Right lobe of liver (tissue), 4 donors: ENCODE data around the gene TWNK.

Experiments
- POLR2A ChIP-seq: fragments of 450-650 bp; IDR thresholded peaks from one replicate; pipeline ENCODE4 v1.6.1; 2017; ENCODE audit warnings: antibody characterized with exemption, mild to moderate bottlenecking
- TF ChIP-seq, protein P1 (sequence below), 4 donors: fragments of 200-600 bp in 3 of 4; fragments of 450-650 bp in 1 of 4; IDR thresholded peaks; one replicate each; pipeline versions ENCODE4 v1.5.1 to v1.8.0; 2016 to 2022; ENCODE audit warnings: antibody characterized with exemption in 4 of 4, mild to moderate bottlenecking in 2 of 4
- donor health status: DM: no; HTN: no; CAD: no.
- donor health status: DM: no; HTN: no; CAD: no.
- donor health status: DM: no; HTN: yes; CAD: no.

DNA sequence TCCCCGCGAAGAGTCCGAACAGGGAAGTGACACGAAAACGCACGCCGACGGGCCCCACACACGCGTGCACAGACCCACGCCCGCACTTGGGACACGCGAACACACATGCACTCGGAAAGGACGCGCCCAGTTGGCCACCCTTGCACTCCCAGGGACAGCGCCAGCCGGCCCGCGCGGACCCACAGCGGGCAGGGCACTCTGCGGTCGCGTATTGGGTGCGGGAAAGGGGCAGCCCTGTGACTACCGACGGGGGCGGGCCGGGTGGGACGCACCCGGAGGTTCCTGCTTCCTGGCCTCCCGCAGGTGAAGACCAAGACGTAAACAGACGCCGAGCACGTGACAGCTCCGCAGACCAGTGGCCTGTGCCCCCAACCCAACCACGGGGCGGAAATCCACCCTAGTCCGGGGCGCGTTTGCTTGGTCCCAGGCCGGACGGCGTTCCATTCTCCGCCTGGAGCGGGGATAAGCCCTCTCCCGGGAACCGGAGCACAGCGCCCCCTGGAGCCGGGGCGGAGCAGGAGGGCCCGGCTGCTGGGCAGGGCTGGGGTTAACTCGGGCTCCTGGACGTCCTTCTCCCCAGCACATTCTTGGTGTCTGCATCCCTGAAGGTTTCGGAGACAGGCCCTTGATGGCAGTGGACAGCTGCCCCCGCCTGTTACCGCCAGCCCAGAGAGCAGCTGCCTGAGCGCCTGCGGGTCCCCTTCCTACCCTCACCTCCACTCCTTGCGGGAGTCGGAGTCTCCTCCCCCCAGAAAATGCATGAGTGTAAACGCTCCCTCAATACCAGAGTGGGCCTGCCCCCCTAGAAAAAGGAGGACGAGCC is 10.2 kb downstream of the TWNK start:
- TF ChIP-seq, protein P1, sequence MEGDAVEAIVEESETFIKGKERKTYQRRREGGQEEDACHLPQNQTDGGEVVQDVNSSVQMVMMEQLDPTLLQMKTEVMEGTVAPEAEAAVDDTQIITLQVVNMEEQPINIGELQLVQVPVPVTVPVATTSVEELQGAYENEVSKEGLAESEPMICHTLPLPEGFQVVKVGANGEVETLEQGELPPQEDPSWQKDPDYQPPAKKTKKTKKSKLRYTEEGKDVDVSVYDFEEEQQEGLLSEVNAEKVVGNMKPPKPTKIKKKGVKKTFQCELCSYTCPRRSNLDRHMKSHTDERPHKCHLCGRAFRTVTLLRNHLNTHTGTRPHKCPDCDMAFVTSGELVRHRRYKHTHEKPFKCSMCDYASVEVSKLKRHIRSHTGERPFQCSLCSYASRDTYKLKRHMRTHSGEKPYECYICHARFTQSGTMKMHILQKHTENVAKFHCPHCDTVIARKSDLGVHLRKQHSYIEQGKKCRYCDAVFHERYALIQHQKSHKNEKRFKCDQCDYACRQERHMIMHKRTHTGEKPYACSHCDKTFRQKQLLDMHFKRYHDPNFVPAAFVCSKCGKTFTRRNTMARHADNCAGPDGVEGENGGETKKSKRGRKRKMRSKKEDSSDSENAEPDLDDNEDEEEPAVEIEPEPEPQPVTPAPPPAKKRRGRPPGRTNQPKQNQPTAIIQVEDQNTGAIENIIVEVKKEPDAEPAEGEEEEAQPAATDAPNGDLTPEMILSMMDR (IDR thresholded peaks at IDR 0.05): peak; percentile 82 to 97 (median 90)
- peak; percentile 38 for TF ChIP-seq POLR2A
